Neural progenitor cell (in vitro differentiated cells): ENCODE results near the gene ZNF423. TPM values are rescaled to one million over a fixed set of nuclear protein-coding genes. Genes with fewer than 3 reads are reported as not detected.
A peak's percentile ranks its signal among the peaks of the same experiment; 100 is the strongest.

ENCODE experiments used
- DNase-seq: peaks from one replicate; pipeline ENCODE4 v3.0.0-alpha.2; 2016; ENCODE audit warnings: low spot score
- H2AFZ ChIP-seq: fragments of 200-600 bp; sonication (generic); replicated peaks from 2 replicates; pipeline ENCODE4 v1.6.1; 2016; ENCODE audit warnings: antibody characterized with exemption
- H3F3A ChIP-seq: fragments of 200-600 bp; sonication (generic); 2 replicates; pipeline ENCODE4 v1.6.1; 2016; ENCODE audit warnings: antibody characterized with exemption, low read depth
- H3K27ac ChIP-seq: fragments of 200-600 bp; sonication (generic); 2 replicates; pipeline ENCODE4 v1.5.1; 2016; ENCODE audit warnings: mild to moderate bottlenecking
- H3K27me3 ChIP-seq: fragments of 200-600 bp; sonication (generic); 2 replicates; pipeline ENCODE4 v1.6.1; 2016; ENCODE audit warnings: mild to moderate bottlenecking, moderate library complexity
- H3K36me3 ChIP-seq: fragments of 200-600 bp; sonication (generic); 2 replicates; pipeline ENCODE4 v1.5.1; 2016
- H3K4me1 ChIP-seq: fragments of 200-600 bp; sonication (generic); 2 replicates; pipeline ENCODE4 v1.6.1; 2016; ENCODE audit warnings: mixed run types
- H3K4me2 ChIP-seq: fragments of 200-600 bp; sonication (generic); 2 replicates; pipeline ENCODE4 v1.6.1; 2016
- H3K4me3 ChIP-seq: fragments of 200-600 bp; sonication (generic); 2 replicates; pipeline ENCODE4 v1.5.1; 2016
- H3K79me2 ChIP-seq: fragments of 200-600 bp; sonication (generic); 2 replicates; pipeline ENCODE4 v1.6.1; 2016; ENCODE audit warnings: low read depth
- H3K9ac ChIP-seq: fragments of 200-600 bp; sonication (generic); 2 replicates; pipeline ENCODE4 v1.6.1; 2016
- H3K9me3 ChIP-seq: fragments of 200-600 bp; sonication (generic); 2 replicates; pipeline ENCODE4 v1.5.1; 2016; ENCODE audit warnings: low read depth
- H4K20me1 ChIP-seq: fragments of 200-600 bp; sonication (generic); 2 replicates; pipeline ENCODE4 v1.6.1; 2016; ENCODE audit warnings: low read depth
- H3K27ac Mint-ChIP-seq: 3 replicates; pipeline ENCODE4 v1.8.0; 2021; ENCODE audit warnings: mixed read lengths
- H3K27me3 Mint-ChIP-seq: 2 replicates; pipeline ENCODE4 v1.8.0; 2022; ENCODE audit warnings: low read depth, mild to moderate bottlenecking, inconsistent platforms, moderate library complexity, mixed read lengths; ENCODE audit not compliant: insufficient read depth
- H3K36me3 Mint-ChIP-seq: 3 replicates; pipeline ENCODE4 v1.8.0; 2021; ENCODE audit warnings: mixed read lengths
- H3K4me1 Mint-ChIP-seq: 3 replicates; pipeline ENCODE4 v1.8.0; 2021; ENCODE audit warnings: mixed read lengths
- H3K4me3 Mint-ChIP-seq: 3 replicates; pipeline ENCODE4 v1.8.0; 2021; ENCODE audit warnings: mild to moderate bottlenecking, moderate library complexity, mixed read lengths
- H3K9me3 Mint-ChIP-seq: 3 replicates; pipeline ENCODE4 v1.8.0; 2020; ENCODE audit warnings: mixed read lengths
- EZH2 ChIP-seq: fragments of 200-600 bp; sonication (generic); IDR thresholded peaks from 2 replicates; pipeline ENCODE4 v1.6.1; 2017; ENCODE audit warnings: antibody characterized with exemption, mild to moderate bottlenecking, moderate library complexity
- EZH2phosphoT487 ChIP-seq: fragments of 200-600 bp; sonication (generic); IDR thresholded peaks from 2 replicates; pipeline ENCODE4 v1.6.1; 2017; ENCODE audit warnings: antibody characterized with exemption
- total RNA-seq: library from RNA; depleted of rRNA; stranded (reverse); fragments of >200 nt; gene quantifications from 2 replicates; pipeline ENCODE4 v1.2.3, GENCODE V29; 2015; ENCODE audit warnings: low replicate concordance
- TF ChIP-seq, protein P1 (sequence below): fragments of 200-600 bp; sonication (generic); IDR thresholded peaks from 2 replicates; pipeline ENCODE4 v1.5.1; 2017; ENCODE audit warnings: antibody characterized with exemption, mild to moderate bottlenecking

The ZNF423 gene
- total RNA-seq, 1 donor from 2014 or later = 21.9 TPM

DNA sequence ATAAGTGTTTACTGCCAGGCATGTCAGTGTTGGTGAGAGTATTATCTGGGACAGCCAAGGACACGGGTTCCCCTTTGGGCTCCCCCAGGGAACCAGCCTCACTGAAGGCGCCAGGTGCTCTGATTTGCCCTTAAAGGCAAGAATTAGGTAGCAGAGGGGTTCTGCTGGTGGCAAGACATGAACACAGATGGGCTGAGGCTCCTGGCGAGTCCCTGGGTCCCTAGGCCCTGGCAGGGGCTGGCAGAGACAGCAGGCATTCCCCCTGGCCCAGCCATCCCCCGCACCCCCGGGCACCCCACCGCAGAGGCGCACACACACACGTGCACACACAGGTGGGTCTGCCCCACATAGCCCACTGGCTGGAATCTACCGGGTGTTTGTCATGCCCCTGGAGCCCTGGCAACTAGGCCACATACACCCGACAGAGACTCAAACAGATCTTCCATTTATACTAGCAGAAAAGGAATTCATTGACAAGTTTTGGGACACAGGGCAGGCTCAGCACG, 329.0 kb downstream of the ZNF423 start:
- Histone ChIP-seq H3K4me2 (no peak overlapping the region), H3K9me3 (no peaks in the 10 kb centered on the region), H3F3A (peaks cover 5% of the 10 kb centered on the region), H3K4me3 (no peak overlapping the region), H3K79me2 (peaks cover 18% of the 10 kb centered on the region), H3K36me3 (no peaks in the 10 kb centered on the region), H3K27ac (no peak overlapping the region), H3K27me3 (no peaks in the 10 kb centered on the region), H3K4me1 (peaks cover 40% of the 10 kb centered on the region), H4K20me1 (peaks cover 56% of the 10 kb centered on the region), H3K9ac (no peak overlapping the region), H2AFZ (no peak overlapping the region)
- Mint-ChIP-seq H3K4me1 (peaks cover 61% of the 10 kb centered on the region), H3K36me3 (peaks cover 13% of the 10 kb centered on the region), H3K4me3 (no peak overlapping the region), H3K27me3 (peaks cover 7% of the 10 kb centered on the region), H3K27ac (peak overlapping the region; percentile 72), H3K9me3 (no peaks in the 10 kb centered on the region)
- no peak for DNase-seq
- TF ChIP-seq EZH2 (no peak), EZH2phosphoT487 (no peak)
- TF ChIP-seq, protein P1, sequence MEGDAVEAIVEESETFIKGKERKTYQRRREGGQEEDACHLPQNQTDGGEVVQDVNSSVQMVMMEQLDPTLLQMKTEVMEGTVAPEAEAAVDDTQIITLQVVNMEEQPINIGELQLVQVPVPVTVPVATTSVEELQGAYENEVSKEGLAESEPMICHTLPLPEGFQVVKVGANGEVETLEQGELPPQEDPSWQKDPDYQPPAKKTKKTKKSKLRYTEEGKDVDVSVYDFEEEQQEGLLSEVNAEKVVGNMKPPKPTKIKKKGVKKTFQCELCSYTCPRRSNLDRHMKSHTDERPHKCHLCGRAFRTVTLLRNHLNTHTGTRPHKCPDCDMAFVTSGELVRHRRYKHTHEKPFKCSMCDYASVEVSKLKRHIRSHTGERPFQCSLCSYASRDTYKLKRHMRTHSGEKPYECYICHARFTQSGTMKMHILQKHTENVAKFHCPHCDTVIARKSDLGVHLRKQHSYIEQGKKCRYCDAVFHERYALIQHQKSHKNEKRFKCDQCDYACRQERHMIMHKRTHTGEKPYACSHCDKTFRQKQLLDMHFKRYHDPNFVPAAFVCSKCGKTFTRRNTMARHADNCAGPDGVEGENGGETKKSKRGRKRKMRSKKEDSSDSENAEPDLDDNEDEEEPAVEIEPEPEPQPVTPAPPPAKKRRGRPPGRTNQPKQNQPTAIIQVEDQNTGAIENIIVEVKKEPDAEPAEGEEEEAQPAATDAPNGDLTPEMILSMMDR = no peak

DNA sequence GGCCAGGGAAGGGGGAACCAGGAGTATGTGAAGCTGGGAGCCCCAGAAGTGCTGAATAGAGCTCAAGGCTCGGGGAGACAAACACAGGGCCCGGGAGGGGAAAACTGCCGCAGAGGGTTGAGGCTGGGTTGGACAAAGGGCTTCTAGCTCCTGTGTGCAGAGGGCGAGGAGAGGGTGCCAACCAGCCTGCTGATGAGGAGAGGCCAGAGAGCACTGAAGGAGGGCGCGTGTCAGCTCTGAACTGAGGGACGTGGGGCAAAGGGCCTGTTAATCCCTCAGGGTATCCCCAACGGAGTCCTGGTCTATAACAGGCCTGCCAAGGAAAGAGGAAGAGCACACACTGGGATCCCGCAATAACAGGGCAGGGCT, 331.0 kb downstream of the ZNF423 start:
- Mint-ChIP-seq H3K27ac (peak overlapping the region; percentile 60), H3K36me3 (peaks cover 22% of the 10 kb centered on the region), H3K4me3 (no peak overlapping the region), H3K27me3 (peaks cover 4% of the 10 kb centered on the region), H3K4me1 (peaks cover 41% of the 10 kb centered on the region), H3K9me3 (no peaks in the 10 kb centered on the region)
- Histone ChIP-seq H3F3A (peaks cover 5% of the 10 kb centered on the region), H3K4me1 (peaks cover 23% of the 10 kb centered on the region), H3K79me2 (peaks cover 6% of the 10 kb centered on the region), H3K9ac (no peak overlapping the region), H3K36me3 (no peaks in the 10 kb centered on the region), H3K4me2 (no peak overlapping the region), H4K20me1 (peaks cover 39% of the 10 kb centered on the region), H3K27me3 (no peaks in the 10 kb centered on the region), H3K4me3 (no peak overlapping the region), H2AFZ (no peak overlapping the region), H3K9me3 (no peaks in the 10 kb centered on the region), H3K27ac (no peak overlapping the region)
- no peak for TF ChIP-seq EZH2phosphoT487
- TF ChIP-seq, protein P1 = no peak
- TF ChIP-seq EZH2 = no peak
- DNase-seq = no peak

DNA sequence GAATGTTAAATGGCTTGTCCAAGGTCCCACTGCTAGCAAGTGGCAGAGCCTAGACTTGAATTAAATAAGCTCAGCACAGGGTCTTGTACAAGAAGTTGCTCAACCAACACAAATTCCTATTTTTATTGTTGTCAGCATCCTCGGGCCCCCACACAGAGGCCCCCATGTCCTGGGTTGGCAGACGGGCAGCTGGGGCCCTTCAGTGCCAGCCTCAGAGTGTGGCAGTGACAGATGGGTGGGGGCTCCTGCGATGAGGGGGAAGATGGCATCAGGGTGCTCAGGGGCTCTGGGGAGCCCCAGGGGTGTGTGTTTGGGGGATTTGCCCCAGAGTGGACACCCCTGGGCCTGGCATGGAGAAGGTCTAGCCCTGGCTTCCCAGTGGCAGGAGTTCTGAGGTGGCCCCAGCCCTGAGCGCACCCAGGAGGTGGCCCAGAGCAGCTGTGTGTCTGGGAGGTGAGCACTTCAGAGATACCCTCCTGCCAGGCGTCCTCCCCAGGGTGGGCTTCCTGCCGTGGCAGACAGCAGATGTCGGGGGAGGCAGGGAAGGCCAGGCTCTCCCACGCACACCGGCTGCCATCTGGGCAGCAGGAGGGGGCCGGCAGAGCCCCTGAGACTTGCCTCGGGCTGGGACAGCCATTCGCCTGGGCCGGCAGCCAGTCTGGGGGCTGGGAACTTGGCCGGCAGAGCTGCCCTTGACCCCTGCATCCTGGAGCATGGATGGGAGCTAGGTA, 331.5 kb downstream of the ZNF423 start:
- peaks cover 33% of the 10 kb centered on the region for H4K20me1 ChIP-seq
- H3K36me3 ChIP-seq = no peaks in the 10 kb centered on the region
- H2AFZ ChIP-seq = no peak overlapping the region
- Mint-ChIP-seq H3K4me3 (no peak overlapping the region), H3K27me3 (peaks cover 4% of the 10 kb centered on the region), H3K36me3 (peaks cover 28% of the 10 kb centered on the region), H3K4me1 (peaks cover 36% of the 10 kb centered on the region), H3K9me3 (no peaks in the 10 kb centered on the region), H3K27ac (no peak overlapping the region)
- H3F3A ChIP-seq = peaks cover 5% of the 10 kb centered on the region
- H3K4me1 ChIP-seq = peaks cover 18% of the 10 kb centered on the region
- no peaks in the 10 kb centered on the region for H3K9me3 ChIP-seq
- no peaks in the 10 kb centered on the region for H3K27me3 ChIP-seq
- H3K79me2 ChIP-seq = peaks cover 6% of the 10 kb centered on the region
- TF ChIP-seq, protein P1 = no peak
- no peak for TF ChIP-seq EZH2phosphoT487
- no peak overlapping the region for H3K4me3 ChIP-seq
- H3K27ac ChIP-seq = no peak overlapping the region
- H3K4me2 ChIP-seq = no peak overlapping the region
- no peak overlapping the region for H3K9ac ChIP-seq
- no peak for DNase-seq
